Ishikawa (cell line): ENCODE data around the gene POLR3C.

Source experiments
- CEBPB ChIP-seq: IDR thresholded peaks from 2 replicates; pipeline ENCODE4 v1.6.1; 2012
- TF ChIP-seq, protein P1 (sequence below): IDR thresholded peaks from 2 replicates; pipeline ENCODE4 v1.6.1; 2012

DNA sequence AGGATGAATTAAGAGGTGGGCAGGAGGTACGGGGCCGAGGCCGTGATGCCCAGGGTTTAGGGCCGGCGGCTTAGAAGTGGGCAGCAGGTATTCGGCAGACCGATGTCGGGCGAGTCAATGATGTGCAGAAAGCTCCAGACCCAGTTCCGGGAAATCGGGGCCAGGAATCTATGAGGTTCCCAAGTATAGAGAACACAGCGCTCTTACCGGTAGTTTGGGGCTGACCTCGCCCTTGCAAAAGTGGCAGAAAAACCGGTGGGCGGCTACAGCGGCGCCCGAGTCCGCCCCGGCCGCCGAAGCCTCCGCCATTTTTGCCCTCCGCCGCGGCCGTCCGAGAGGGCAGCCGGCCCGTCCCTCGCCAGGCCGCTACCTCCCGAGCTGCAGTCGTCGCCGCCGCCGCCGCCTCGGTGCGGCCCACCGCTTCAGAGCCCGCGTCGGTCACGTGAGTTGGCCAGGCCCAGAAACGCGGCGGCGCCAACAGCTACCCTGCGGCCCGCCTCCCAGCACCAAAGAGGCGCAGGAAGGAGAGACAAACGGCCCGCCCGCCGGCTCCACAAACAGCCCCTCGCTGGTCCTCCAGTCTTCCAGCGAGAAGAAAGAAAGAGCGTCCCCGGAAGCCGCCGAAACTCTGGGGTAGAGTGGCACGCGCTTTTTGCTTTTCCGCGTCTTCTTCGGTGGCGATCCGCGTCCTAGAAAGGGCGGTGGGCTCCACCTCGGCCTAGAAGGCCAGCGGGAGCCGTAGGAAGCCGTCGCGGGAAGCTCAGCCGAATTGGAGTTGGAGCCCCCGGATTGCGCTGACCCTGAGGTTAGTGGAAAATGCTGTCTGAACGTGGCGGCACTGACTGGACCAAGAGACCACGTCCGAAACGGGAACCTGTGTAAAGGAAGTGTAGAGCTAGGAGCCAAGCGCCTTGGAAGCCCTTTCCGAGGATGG is at the start of gene POLR3C, which contains the start of gene RNF115:
- no peak for TF ChIP-seq CEBPB
- TF ChIP-seq, protein P1, sequence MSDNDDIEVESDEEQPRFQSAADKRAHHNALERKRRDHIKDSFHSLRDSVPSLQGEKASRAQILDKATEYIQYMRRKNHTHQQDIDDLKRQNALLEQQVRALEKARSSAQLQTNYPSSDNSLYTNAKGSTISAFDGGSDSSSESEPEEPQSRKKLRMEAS: peak; percentile 85
